ENCODE results near the gene ADM5.

Gene ADM5

DNA sequence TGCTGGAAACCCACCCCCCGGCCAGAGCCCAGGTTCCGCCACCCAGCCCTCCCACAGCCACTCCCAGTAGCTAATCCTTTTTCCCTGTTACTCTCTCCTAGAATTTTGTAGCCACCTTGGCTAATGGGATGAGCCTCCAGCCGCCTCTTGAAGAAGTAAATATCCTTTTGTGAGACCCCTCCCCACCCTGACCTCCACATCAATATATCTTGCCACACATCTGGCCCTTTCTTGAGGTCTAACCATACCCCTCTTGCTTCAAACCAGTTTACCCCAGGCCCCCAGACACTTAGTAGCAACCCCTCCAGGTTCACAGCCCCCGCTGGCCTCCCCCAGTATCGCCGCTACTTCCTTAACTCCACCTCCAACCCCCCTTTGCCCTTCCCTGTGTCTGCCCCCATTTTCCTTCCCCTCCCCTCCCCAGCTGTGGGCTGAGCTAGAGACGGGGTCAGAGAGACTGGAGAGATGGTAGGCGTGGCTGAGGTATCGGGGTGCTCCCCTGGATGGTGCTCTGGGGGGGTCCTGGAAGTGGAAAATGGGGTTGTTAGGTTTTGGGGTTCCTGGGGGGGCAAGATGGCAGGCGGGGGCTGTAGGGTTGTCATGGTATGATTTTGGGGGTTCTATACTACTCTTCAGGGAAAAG lies 9.5 kb upstream of the ADM5 start:
- DNase-seq (ENCODE audit: low read depth in 2 of 2, low spot score in 1 of 2): no peak

DNA sequence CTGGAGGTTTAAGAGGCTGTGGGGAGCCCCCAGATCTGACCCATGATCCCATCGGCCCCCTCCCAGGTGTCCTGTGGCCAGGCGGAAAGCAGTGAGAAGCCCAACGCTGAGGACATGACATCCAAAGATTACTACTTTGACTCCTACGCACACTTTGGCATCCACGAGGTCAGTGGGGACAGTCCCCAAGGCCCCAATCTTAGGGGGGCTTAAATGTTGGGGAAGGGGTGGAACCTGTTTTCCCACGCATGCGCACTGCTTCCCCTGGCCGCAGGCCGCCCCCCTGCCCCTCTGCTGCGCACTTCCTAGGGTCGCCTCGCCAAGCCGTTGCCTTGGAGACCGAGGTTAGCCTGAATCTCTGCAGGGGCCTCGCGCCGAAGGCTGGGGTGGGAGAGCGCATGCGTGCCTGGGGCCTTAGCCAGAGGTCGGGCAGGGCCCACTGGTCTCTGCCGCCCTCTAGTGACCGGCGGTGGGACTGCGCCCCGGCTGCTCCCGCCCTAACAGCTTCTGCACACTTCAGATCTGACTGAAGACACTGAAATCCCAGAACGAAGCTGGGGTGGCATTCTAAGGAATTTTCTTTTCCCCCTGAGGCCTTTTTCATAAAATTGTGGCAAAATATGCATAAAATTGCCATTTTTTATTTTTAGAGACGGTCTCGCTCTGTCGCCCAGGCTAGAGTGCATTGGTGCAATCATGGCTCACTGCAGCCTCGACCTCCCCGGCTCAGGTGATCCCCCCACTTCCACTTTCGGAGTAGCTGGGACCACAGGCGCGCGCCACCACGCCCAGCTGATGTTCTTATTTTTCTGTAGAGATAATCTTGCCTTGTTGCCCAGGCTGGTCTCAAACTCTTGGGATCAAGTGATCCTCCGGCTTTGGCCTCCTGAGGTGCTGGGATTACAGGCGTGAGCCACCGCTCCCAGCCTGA lies 8.7 kb upstream of the ADM5 start:
- peak; percentile 90 to 93 for DNase-seq (ENCODE audit: low read depth in 2 of 2, low spot score in 1 of 2)

- DNase-seq (ENCODE audit: low read depth in 2 of 2, low spot score in 1 of 2): no peak
Measured at GRCh38 chr19:49681830-49682229, 7.6 kb upstream of the ADM5 start.

DNA sequence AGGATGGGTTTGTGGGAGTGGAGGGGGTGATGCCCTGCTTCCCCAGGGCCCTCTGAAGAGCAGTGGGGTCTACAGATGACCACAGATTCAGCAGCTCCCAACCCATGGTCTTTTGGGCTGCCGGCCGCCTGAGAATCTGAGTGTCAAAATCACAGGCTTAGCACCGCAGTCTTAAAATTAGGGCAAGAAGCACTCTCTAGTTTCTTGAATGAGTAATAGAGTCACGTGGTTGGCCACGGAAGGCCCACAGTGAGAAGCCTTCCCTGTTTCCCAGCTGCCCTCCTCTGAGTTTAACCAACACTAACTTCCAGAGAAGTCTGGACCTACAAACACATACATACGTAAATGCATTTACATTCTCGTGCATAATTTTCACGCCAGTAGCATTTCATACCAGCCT lies 7.1 kb upstream of the ADM5 start:
- no peak for DNase-seq (ENCODE audit: low read depth in 2 of 2, low spot score in 1 of 2)

DNA sequence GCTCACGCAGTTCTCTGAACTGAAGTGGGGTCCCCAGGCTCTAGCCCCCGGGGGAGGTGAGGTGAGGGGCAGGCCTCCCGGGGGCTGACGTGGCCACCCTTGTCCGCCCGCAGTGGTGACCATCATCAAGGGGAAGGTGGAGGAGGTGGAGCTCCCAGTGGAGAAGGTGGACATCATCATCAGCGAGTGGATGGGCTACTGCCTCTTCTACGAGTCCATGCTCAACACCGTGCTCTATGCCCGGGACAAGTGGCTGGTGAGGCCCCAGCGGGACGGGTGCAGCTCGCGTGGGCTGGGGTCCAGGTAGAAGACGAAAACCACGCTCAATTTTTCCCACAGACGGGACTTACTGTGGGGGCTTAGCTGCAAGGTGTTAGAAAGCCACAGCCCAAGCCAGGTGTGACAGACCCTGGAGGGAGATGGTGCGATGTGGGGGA lies 5.6 kb upstream of the ADM5 start:
- no peak for DNase-seq (ENCODE audit: low read depth in 2 of 2, low spot score in 1 of 2)

GRCh38 chr19:49684251-49684982 lies 5.0 kb upstream of the ADM5 start:
- DNase-seq (ENCODE audit: low read depth in 2 of 2, low spot score in 1 of 2): no peak

GRCh38 chr19:49684983-49685553 lies 4.3 kb upstream of the ADM5 start:
- DNase-seq (ENCODE audit: low read depth in 2 of 2, low spot score in 1 of 2): no peak

DNA sequence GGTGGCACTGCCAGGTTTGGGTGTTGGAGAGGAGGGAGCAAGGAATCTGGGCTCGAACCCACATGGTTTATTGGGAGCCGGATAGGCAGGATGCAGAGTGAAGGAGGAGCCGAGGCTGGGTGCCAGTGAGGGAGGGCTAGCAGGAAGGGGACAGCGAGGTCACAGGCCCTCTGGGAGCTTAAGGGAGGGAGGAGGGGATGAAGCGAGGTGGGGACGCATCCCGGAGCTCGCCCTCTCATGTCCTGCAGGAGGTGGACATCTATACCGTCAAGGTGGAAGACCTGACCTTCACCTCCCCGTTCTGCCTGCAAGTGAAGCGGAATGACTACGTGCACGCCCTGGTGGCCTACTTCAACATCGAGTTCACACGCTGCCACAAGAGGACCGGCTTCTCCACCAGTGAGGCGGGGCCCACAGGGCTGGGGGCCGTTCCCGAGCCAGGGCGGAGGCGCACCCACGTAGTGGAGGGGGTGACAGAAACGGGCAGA lies 3.5 kb upstream of the ADM5 start:
- no peak for DNase-seq (ENCODE audit: low read depth in 2 of 2, low spot score in 1 of 2)

DNA sequence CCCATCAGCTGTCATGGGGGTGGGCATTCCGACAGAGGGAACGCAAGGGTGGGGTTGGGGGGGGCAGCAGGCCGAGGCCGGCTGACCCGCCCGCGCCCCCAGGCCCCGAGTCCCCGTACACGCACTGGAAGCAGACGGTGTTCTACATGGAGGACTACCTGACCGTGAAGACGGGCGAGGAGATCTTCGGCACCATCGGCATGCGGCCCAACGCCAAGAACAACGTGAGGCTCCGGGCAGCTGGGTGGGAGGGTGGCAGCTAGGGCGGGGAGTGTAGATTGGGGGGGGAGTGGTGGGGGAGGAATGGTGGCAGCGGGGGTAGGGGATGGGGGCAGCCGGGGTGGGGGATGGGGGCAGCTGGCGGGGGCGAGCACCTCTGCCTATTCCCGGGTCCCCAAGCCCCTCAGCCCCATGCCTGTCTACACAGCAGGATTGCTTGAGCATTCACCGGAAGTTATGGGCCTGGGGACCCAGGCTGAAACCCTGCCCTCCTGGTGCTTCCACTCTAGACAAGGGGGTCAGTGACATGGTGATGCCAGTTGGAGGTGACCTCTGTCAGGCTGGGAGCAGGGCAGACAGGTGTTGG lies 2.8 kb upstream of the ADM5 start:
- DNase-seq (ENCODE audit: low read depth in 2 of 2, low spot score in 1 of 2): no peak

- DNase-seq (ENCODE audit: low read depth in 2 of 2, low spot score in 1 of 2): no peak
Measured at GRCh38 chr19:49687150-49687549, 2.2 kb upstream of the ADM5 start.

- DNase-seq (ENCODE audit: low read depth in 2 of 2, low spot score in 1 of 2): no peak
Measured at GRCh38 chr19:49687566-49688316, 1.7 kb upstream of the ADM5 start.

- no peak for DNase-seq (ENCODE audit: low read depth in 2 of 2, low spot score in 1 of 2)
Measured at GRCh38 chr19:49688531-49689132, 762 bp upstream of the ADM5 start.

DNA sequence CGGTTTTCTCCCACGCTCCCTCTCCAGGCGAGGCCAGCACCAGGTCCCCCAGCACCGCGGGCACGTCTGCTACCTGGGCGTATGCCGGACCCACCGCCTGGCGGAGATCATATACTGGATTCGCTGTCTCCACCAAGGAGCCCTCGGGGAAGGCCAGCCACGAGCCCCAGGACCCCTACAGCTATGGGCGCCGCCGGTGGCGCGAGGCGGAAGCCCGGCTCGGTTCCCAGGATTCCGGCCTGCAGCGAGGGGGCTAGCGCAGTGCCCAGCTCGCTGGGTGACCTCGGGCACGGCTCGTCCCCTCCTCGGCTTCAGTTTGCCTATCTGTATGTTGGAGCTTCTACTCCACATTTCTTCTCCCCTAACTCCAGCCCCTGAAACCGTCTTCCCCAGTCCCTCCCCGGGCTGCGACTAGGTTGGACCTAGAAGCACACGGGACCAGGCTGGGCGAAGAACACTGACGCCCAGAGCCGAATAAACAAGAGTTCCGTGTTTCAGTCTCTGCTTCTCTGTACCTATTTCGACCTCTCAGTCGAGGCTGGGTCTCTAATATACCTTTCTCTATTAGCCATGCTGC lies 773 bp downstream of the ADM5 start:
- no peak for DNase-seq (ENCODE audit: low read depth in 2 of 2, low spot score in 1 of 2)

- no peak for DNase-seq (ENCODE audit: low read depth in 2 of 2, low spot score in 1 of 2)
Measured at GRCh38 chr19:49690656-49691242, 1.4 kb downstream of the ADM5 start, which contains the start of gene CPT1C. CPT1C (plus strand) TSS chr19:49691116; CDS start chr19:49692253, 1,137 bp downstream.

- DNase-seq (ENCODE audit: low read depth in 2 of 2, low spot score in 1 of 2): no peak
Measured at GRCh38 chr19:49691243-49692146, 2.1 kb downstream of the ADM5 start.

DNA sequence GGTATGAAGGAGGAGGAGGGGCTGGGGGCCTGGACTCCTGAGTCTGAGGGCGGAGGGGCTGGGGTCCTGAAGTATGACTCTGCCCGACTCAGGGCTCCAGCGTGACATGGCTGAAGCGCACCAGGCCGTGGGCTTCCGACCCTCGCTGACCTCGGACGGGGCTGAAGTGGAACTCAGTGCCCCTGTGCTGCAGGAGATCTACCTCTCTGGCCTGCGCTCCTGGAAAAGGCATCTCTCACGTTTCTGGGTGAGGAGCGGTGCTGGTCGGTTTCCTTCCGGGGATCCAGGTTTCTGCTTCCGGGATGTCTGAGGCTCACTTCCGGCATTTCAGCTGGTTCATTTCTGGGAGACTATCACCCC lies 2.7 kb downstream of the ADM5 start:
- DNase-seq (ENCODE audit: low read depth in 2 of 2, low spot score in 1 of 2): no peak

GRCh38 chr19:49696115-49696514 lies 6.7 kb downstream of the ADM5 start:
- DNase-seq (ENCODE audit: low read depth in 2 of 2, low spot score in 1 of 2): no peak

DNA sequence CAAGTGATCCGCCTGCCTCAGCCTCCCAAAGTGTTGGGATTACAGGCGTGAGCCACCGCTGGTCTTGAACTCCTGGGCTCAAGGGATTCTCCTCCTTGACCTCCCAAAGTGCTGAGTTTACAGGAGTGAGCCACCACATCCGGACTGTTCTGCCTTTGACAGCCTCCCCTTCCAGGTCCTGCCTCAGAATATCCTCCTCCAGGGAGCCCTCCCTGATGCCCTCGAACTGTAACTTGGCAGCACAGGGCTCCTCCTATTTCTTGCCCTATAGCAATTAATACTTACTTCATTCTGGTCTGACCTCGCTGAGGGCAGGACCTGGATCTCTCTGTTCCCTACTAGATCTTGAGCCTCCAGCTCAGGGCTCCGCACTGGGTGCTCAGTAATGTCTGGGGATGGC lies 7.5 kb downstream of the ADM5 start:
- DNase-seq (ENCODE audit: low read depth in 2 of 2, low spot score in 1 of 2): no peak
